OCI-LY3 (cell line): ENCODE results near the gene ZNF69.
"Not testable (repeated sequence)": the region's sequence is repeated elsewhere in the genome, so short reads cannot be mapped to it uniquely, and the experiment has no call there.

Source experiments
- H2AFZ ChIP-seq: fragments of 200-600, 300-600 bp; shearing (Covaris generic); 2 replicates; pipeline ENCODE4 v1.6.0; 2014; ENCODE audit warnings: antibody characterized with exemption, low read depth, low read length
- H3K27ac ChIP-seq: fragments of 200-600, 300-600 bp; sonication (generic); 2 replicates; pipeline ENCODE4 v1.5.1; 2014; ENCODE audit warnings: mild to moderate bottlenecking, low read length, moderate library complexity, mixed read lengths
- H3K27me3 ChIP-seq: fragments of 200-600, 300-600 bp; sonication (generic); 2 replicates; pipeline ENCODE4 v1.6.1; 2014; ENCODE audit warnings: low read depth, low read length, mixed read lengths
- H3K36me3 ChIP-seq: fragments of 200-600, 300-600 bp; sonication (generic); replicated peaks from 2 replicates; pipeline ENCODE3; 2014; ENCODE audit warnings: low read depth, low read length, mixed read lengths
- H3K4me1 ChIP-seq: fragments of 300-600, 200-600 bp; sonication (generic); 2 replicates; pipeline ENCODE4 v1.6.1; 2014; ENCODE audit warnings: low read length, mixed read lengths
- H3K4me2 ChIP-seq: fragments of 200-600, 300-600 bp; sonication (generic); 2 replicates; pipeline ENCODE4 v1.6.1; 2014; ENCODE audit warnings: low read length, mixed read lengths
- H3K4me3 ChIP-seq: fragments of 300-600, 200-600 bp; sonication (generic); 2 replicates; pipeline ENCODE4 v1.5.1; 2014; ENCODE audit warnings: antibody characterized with exemption, mild to moderate bottlenecking, low read length, moderate library complexity
- H3K79me2 ChIP-seq: fragments of 300-600, 200-600 bp; shearing (Covaris generic); 2 replicates; pipeline ENCODE4 v1.6.1; 2014; ENCODE audit warnings: mild to moderate bottlenecking, low read length, mixed read lengths
- H3K9ac ChIP-seq: fragments of 300-600, 200-600 bp; shearing (Covaris generic); 2 replicates; pipeline ENCODE4 v1.6.0; 2014; ENCODE audit warnings: mild to moderate bottlenecking, low read length, moderate library complexity
- H3K9me3 ChIP-seq: fragments of 200-600, 300-600 bp; shearing (Covaris generic); 2 replicates; pipeline ENCODE4 v1.6.1; 2014; ENCODE audit warnings: low read length, mixed read lengths; ENCODE audit not compliant: insufficient read depth
- H4K20me1 ChIP-seq: fragments of 200-600, 300-600 bp; sonication (generic); 2 replicates; pipeline ENCODE4 v1.6.1; 2016; ENCODE audit warnings: low read length, mixed read lengths; ENCODE audit not compliant: insufficient read depth
- EZH2phosphoT487 ChIP-seq: fragments of 200-600 bp; shearing (Covaris generic); IDR thresholded peaks from 2 replicates; pipeline ENCODE4 v1.6.1; 2018; ENCODE audit warnings: antibody characterized with exemption, mixed run types, low read depth
- TF ChIP-seq, protein P1 (sequence below): fragments of 200-600, 300-600 bp; sonication (generic); IDR thresholded peaks from 2 replicates; pipeline ENCODE4 v1.5.1; 2014; ENCODE audit warnings: antibody characterized with exemption, low read length, low read depth

Gene ZNF69

GRCh38 chr19:11848594-11849469 lies 38.8 kb upstream of the ZNF69 start, which contains the start of gene ZNF439:
Gene ZNF439, plus strand, starts transcription at chr19:11848726. Its CDS starts 142 bp downstream, at chr19:11848868.
- Histone ChIP-seq H3K27me3 (no peaks in the 10 kb centered on the region), H3K4me1 (peaks cover 7% of the 10 kb centered on the region; the same call in 1 of the 2 replicates), H3K79me2 (no peaks in the 10 kb centered on the region), H3K9me3 (no peaks in the 10 kb centered on the region), H3K4me2 (peak within 1 kb of the TSS; percentile 72), H3K4me3 (peak within 1 kb of the TSS; percentile 81), H4K20me1 (no peaks in the 10 kb centered on the region), H3K9ac (peak within 1 kb of the TSS; percentile 44), H3K36me3 (no peaks in the 10 kb centered on the region), H3K27ac (no peak within 1 kb of the TSS), H2AFZ (peak within 1 kb of the TSS; percentile 81)
- TF ChIP-seq EZH2phosphoT487, result no peak
- TF ChIP-seq, protein P1, sequence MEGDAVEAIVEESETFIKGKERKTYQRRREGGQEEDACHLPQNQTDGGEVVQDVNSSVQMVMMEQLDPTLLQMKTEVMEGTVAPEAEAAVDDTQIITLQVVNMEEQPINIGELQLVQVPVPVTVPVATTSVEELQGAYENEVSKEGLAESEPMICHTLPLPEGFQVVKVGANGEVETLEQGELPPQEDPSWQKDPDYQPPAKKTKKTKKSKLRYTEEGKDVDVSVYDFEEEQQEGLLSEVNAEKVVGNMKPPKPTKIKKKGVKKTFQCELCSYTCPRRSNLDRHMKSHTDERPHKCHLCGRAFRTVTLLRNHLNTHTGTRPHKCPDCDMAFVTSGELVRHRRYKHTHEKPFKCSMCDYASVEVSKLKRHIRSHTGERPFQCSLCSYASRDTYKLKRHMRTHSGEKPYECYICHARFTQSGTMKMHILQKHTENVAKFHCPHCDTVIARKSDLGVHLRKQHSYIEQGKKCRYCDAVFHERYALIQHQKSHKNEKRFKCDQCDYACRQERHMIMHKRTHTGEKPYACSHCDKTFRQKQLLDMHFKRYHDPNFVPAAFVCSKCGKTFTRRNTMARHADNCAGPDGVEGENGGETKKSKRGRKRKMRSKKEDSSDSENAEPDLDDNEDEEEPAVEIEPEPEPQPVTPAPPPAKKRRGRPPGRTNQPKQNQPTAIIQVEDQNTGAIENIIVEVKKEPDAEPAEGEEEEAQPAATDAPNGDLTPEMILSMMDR, result no peak

DNA sequence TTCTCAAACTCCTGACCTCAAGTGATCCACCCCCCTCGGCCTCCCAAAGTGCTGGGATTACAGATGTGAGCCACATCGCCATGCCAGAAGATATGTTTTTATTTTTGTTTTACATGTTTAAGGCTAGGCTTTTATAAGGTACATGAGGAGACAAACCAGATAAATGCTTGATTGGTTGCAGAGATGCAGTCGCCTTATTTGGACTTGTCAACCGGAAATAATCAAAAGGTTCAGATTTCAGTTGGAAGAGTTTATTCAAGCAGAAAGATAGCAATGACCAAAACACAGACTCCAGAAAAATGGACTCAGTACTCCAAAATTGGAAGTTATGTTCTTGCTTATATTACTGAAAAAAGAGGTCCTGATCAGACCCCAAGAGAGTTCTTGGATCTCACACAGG lies 37.3 kb upstream of the ZNF69 start:
- H3K36me3 ChIP-seq, H3K4me3 ChIP-seq, H4K20me1 ChIP-seq, H3K4me2 ChIP-seq, H3K9me3 ChIP-seq, H3K27ac ChIP-seq, H3K4me1 ChIP-seq, H3K9ac ChIP-seq, H2AFZ ChIP-seq, H3K79me2 ChIP-seq, H3K27me3 ChIP-seq: not testable (repeated sequence)

GRCh38 chr19:11853358-11853757 lies 34.2 kb upstream of the ZNF69 start:
- Histone ChIP-seq H3K27ac (no peak overlapping the region), H3K4me2 (no peak overlapping the region), H3K9ac (no peak overlapping the region), H3K79me2 (no peaks in the 10 kb centered on the region), H2AFZ (no peak overlapping the region), H4K20me1 (no peaks in the 10 kb centered on the region), H3K4me3 (no peak overlapping the region), H3K36me3 (no peaks in the 10 kb centered on the region), H3K27me3 (no peaks in the 10 kb centered on the region), H3K4me1 (peaks cover 4% of the 10 kb centered on the region; the same call in 1 of the 2 replicates), H3K9me3 (no peaks in the 10 kb centered on the region)
- no peak for TF ChIP-seq EZH2phosphoT487
- TF ChIP-seq, protein P1, result no peak

- Histone ChIP-seq H3K27me3 (no peaks in the 10 kb centered on the region), H3K9me3 (no peaks in the 10 kb centered on the region), H2AFZ (no peak overlapping the region), H3K4me3 (no peak overlapping the region), H3K9ac (no peak overlapping the region), H3K79me2 (no peaks in the 10 kb centered on the region), H3K4me2 (no peak overlapping the region), H4K20me1 (no peaks in the 10 kb centered on the region), H3K36me3 (no peaks in the 10 kb centered on the region), H3K4me1 (no peaks in the 10 kb centered on the region), H3K27ac (no peak overlapping the region)
- TF ChIP-seq, protein P1, result no peak
- no peak for TF ChIP-seq EZH2phosphoT487
Observed at GRCh38 chr19:11856596-11857250, 30.9 kb upstream of the ZNF69 start.
